GM19395 (cell line): Measurements from ENCODE around the gene PRPF4.
"Not testable (repeated sequence)": the region's sequence is repeated elsewhere in the genome, so short reads cannot be mapped to it uniquely, and the experiment has no call there.

Experiments used
- ATAC-seq: cut with Tn5 transposase; IDR thresholded peaks from one replicate; pipeline ENCODE4 v1.9.1; 2021; ENCODE audit warnings: mild to moderate bottlenecking, moderate library complexity; ENCODE audit not compliant: unreplicated experiment

Gene PRPF4

GRCh38 chr9:113267911-113268566, 7.4 kb upstream of the PRPF4 start:
- no peak for ATAC-seq

GRCh38 chr9:113269355-113269754, 6.1 kb upstream of the PRPF4 start:
- ATAC-seq, result no peak

GRCh38 chr9:113269871-113270270, 5.6 kb upstream of the PRPF4 start:
- ATAC-seq, result no peak

GRCh38 chr9:113274474-113275156, 843 bp upstream of the PRPF4 start:
- peak; percentile 8 for ATAC-seq

GRCh38 chr9:113278840-113279239, 3.4 kb downstream of the PRPF4 start:
- ATAC-seq, result no peak

- ATAC-seq, result no peak
These were observed 5.9 kb downstream of the PRPF4 start for GRCh38 chr9:113281356-113281755.

GRCh38 chr9:113289091-113289490, 13.6 kb downstream of the PRPF4 start:
- no peak for ATAC-seq

GRCh38 chr9:113290052-113290607, 14.7 kb downstream of the PRPF4 start:
- ATAC-seq, result no peak

- no peak for ATAC-seq
These were observed 17.9 kb downstream of the PRPF4 start for GRCh38 chr9:113293285-113293878.

GRCh38 chr9:113296247-113296646, 20.8 kb downstream of the PRPF4 start:
- ATAC-seq, result not testable (repeated sequence)

GRCh38 chr9:113296796-113297558, 21.5 kb downstream of the PRPF4 start:
- ATAC-seq, result no peak

GRCh38 chr9:113298311-113298710, 22.9 kb downstream of the PRPF4 start:
- ATAC-seq, result no peak

- no peak for ATAC-seq
These were observed 23.7 kb downstream of the PRPF4 start for GRCh38 chr9:113298924-113299770.

- ATAC-seq, result no peak
These were observed 24.4 kb downstream of the PRPF4 start for GRCh38 chr9:113299800-113300292.

GRCh38 chr9:113301548-113301947, 26.1 kb downstream of the PRPF4 start:
- ATAC-seq, result no peak

GRCh38 chr9:113302792-113303418, 27.4 kb downstream of the PRPF4 start, which contains the start of gene RNF183:
Gene RNF183 (minus strand): TSS chr9:113303376. CDS start chr9:113298184, 5,192 bp downstream.
- no peak for ATAC-seq

GRCh38 chr9:113306566-113306965, 31.1 kb downstream of the PRPF4 start:
- no peak for ATAC-seq

- ATAC-seq, result no peak
These were observed 32.0 kb downstream of the PRPF4 start for GRCh38 chr9:113307396-113307975.

- ATAC-seq, result no peak
These were observed 33.9 kb downstream of the PRPF4 start for GRCh38 chr9:113309204-113309813.
